ENCODE data around the gene SULT2A1.
"Not testable (repeated sequence)": the region's sequence is repeated elsewhere in the genome, so short reads cannot be mapped to it uniquely, and the experiment has no call there.

SULT2A1 gene

GRCh38 chr19:47909350-47909749 lies 23.2 kb upstream of the SULT2A1 start:
- not testable (repeated sequence) for H2AK5ac ChIP-seq (ENCODE audit: low read length, severe bottlenecking); H3K27ac ChIP-seq (ENCODE audit: low read length, poor library complexity, severe bottlenecking); H3K4me3 ChIP-seq (ENCODE audit: insufficient read depth in 1 of 2, low read depth in 1 of 2, low read length in 2 of 2); H2BK12ac ChIP-seq (ENCODE audit: low read length in 2 of 2); H3K9ac ChIP-seq (ENCODE audit: low read length); H3K27me3 ChIP-seq (ENCODE audit: control insufficient read depth in 1 of 2, insufficient read depth in 1 of 2, low read length in 2 of 2); H2AFZ ChIP-seq (ENCODE audit: low read depth, low read length); H4K91ac ChIP-seq (ENCODE audit: low read length); H3K36me3 ChIP-seq (ENCODE audit: control insufficient read depth in 1 of 2, insufficient read depth in 2 of 2, low read depth in 1 of 2, low read length in 2 of 2); H3K9me3 ChIP-seq (ENCODE audit: control insufficient read depth, low read length); H3K79me1 ChIP-seq (replicated peaks; ENCODE audit: low read length, poor library complexity, severe bottlenecking); H3K4me2 ChIP-seq (ENCODE audit: low read length, poor library complexity, severe bottlenecking); H3K18ac ChIP-seq (ENCODE audit: low read depth in 1 of 2, low read length in 2 of 2); H2BK120ac ChIP-seq (ENCODE audit: low read depth, low read length); DNase-seq; H3K4ac ChIP-seq (ENCODE audit: low read depth in 1 of 2, low read length in 2 of 2); H2BK15ac ChIP-seq (ENCODE audit: low read depth, poor library complexity, severe bottlenecking); H3K14ac ChIP-seq (ENCODE audit: low read length in 2 of 2); H4K8ac ChIP-seq (ENCODE audit: low read length); H3K4me1 ChIP-seq (ENCODE audit: control insufficient read depth, insufficient read depth, low read depth, low read length); H3K23ac ChIP-seq (ENCODE audit: low read length in 2 of 2); H2BK5ac ChIP-seq (ENCODE audit: low read depth, low read length, poor library complexity, severe bottlenecking)
- 10% methylated on average over 4 of the region's 14 CpGs for WGBS

GRCh38 chr19:47901370-47901769 lies 15.3 kb upstream of the SULT2A1 start:
- peaks cover 0 to 24% of the 10 kb centered on the region in 2 experiments for H3K27me3 ChIP-seq (ENCODE audit: control insufficient read depth in 1 of 2, insufficient read depth in 1 of 2, low read length in 2 of 2)
- H3K4me1 ChIP-seq (ENCODE audit: control insufficient read depth, insufficient read depth, low read depth, low read length) = no peaks in the 10 kb centered on the region
- no peak overlapping the region for H3K4me3 ChIP-seq (ENCODE audit: insufficient read depth in 1 of 2, low read depth in 1 of 2, low read length in 2 of 2)
- H3K9ac ChIP-seq (ENCODE audit: low read length) = no peak overlapping the region
- H3K9me3 ChIP-seq (ENCODE audit: control insufficient read depth, low read length) = peaks cover 1% of the 10 kb centered on the region
- no peak overlapping the region for H4K8ac ChIP-seq (ENCODE audit: low read length)
- H3K36me3 ChIP-seq (ENCODE audit: control insufficient read depth in 1 of 2, insufficient read depth in 2 of 2, low read depth in 1 of 2, low read length in 2 of 2) = no peaks in the 10 kb centered on the region
- H4K91ac ChIP-seq (ENCODE audit: low read length) = no peak overlapping the region
- H3K4ac ChIP-seq (ENCODE audit: low read depth in 1 of 2, low read length in 2 of 2) = no peak overlapping the region
- H2BK120ac ChIP-seq (ENCODE audit: low read depth, low read length) = no peak overlapping the region
- H3K23ac ChIP-seq (ENCODE audit: low read length in 2 of 2) = no peak overlapping the region
- H3K79me1 ChIP-seq (replicated peaks; ENCODE audit: low read length, poor library complexity, severe bottlenecking) = no peaks in the 10 kb centered on the region
- no peak overlapping the region for H2BK12ac ChIP-seq (ENCODE audit: low read length in 2 of 2)
- no peak overlapping the region for H2AK5ac ChIP-seq (ENCODE audit: low read length, severe bottlenecking)
- H2BK15ac ChIP-seq (ENCODE audit: low read depth, poor library complexity, severe bottlenecking) = no peak overlapping the region
- H2BK5ac ChIP-seq (ENCODE audit: low read depth, low read length, poor library complexity, severe bottlenecking) = no peak overlapping the region
- DNase-seq = no peak
- H3K27ac ChIP-seq (ENCODE audit: low read length, poor library complexity, severe bottlenecking) = no peak overlapping the region
- H2AFZ ChIP-seq (ENCODE audit: low read depth, low read length) = no peak overlapping the region
- no peak overlapping the region for H3K14ac ChIP-seq (ENCODE audit: low read length in 2 of 2)
- WGBS = 87% methylated on average over 7 of the region's 7 CpGs
- H3K4me2 ChIP-seq (ENCODE audit: low read length, poor library complexity, severe bottlenecking) = no peak overlapping the region
- no peak overlapping the region for H3K18ac ChIP-seq (ENCODE audit: low read depth in 1 of 2, low read length in 2 of 2)

DNA sequence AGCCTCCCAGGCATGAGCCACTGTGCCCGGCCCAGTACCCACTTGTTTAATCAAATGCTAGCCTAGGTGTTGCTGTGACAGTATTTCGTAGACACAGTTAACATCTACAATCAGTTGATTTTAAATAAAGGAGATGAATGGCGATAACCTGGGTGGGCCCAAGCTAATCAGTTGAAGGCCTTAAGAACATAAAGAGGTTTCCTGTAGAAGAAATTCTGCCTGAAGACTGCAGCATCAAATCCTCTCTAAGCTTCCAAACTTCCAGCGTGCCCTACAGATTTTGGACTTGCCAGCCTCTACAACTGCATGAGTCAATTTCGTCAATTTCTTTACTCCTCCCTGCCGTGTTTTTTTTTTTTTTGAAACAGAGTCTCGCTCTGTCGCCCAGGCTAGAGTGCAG lies 13.2 kb upstream of the SULT2A1 start:
- Histone ChIP-seq H3K4me2 (ENCODE audit: low read length, poor library complexity, severe bottlenecking) (no peak overlapping the region), H3K14ac (ENCODE audit: low read length in 2 of 2) (no peak overlapping the region), H3K27me3 (ENCODE audit: control insufficient read depth in 1 of 2, insufficient read depth in 1 of 2, low read length in 2 of 2) (peaks cover 0 to 24% of the 10 kb centered on the region in 2 experiments), H3K79me1 (replicated peaks; ENCODE audit: low read length, poor library complexity, severe bottlenecking) (no peaks in the 10 kb centered on the region), H2AK5ac (ENCODE audit: low read length, severe bottlenecking) (no peak overlapping the region), H3K4me1 (ENCODE audit: control insufficient read depth, insufficient read depth, low read depth, low read length) (no peaks in the 10 kb centered on the region), H3K4ac (ENCODE audit: low read depth in 1 of 2, low read length in 2 of 2) (no peak overlapping the region), H3K23ac (ENCODE audit: low read length in 2 of 2) (no peak overlapping the region), H3K27ac (ENCODE audit: low read length, poor library complexity, severe bottlenecking) (no peak overlapping the region), H3K9me3 (ENCODE audit: control insufficient read depth, low read length) (peaks cover 9% of the 10 kb centered on the region), H2AFZ (ENCODE audit: low read depth, low read length) (no peak overlapping the region), H3K9ac (ENCODE audit: low read length) (no peak overlapping the region), H4K91ac (ENCODE audit: low read length) (no peak overlapping the region), H2BK120ac (ENCODE audit: low read depth, low read length) (no peak overlapping the region), H3K18ac (ENCODE audit: low read depth in 1 of 2, low read length in 2 of 2) (no peak overlapping the region), H2BK15ac (ENCODE audit: low read depth, poor library complexity, severe bottlenecking) (no peak overlapping the region), H3K36me3 (ENCODE audit: control insufficient read depth in 1 of 2, insufficient read depth in 2 of 2, low read depth in 1 of 2, low read length in 2 of 2) (no peaks in the 10 kb centered on the region), H3K4me3 (ENCODE audit: insufficient read depth in 1 of 2, low read depth in 1 of 2, low read length in 2 of 2) (no peak overlapping the region), H2BK12ac (ENCODE audit: low read length in 2 of 2) (no peak overlapping the region), H2BK5ac (ENCODE audit: low read depth, low read length, poor library complexity, severe bottlenecking) (no peak overlapping the region), H4K8ac (ENCODE audit: low read length) (no peak overlapping the region)
- no peak for DNase-seq
- 80% methylated on average over 8 of the region's 8 CpGs for WGBS

DNA sequence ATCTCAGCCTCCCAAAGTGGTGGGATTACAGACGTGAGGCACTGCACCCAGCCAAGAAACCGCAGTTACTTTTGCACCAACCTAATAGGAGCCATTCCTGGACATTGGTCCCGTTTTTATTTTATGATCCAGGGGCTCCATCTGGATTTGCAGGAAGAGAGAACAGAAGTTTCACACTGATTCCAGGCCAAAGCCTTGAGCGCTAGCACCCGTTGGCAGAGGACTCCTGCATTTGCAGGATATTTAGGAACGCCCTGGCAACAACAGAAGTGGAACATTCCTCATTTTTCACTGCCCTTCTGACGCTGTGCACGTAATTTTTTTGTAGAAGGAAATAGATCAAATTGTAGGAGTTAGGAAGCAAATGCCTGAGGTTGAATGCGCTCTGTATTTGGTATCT lies 11.7 kb upstream of the SULT2A1 start:
- Histone ChIP-seq H3K14ac (ENCODE audit: low read length in 2 of 2) (no peak overlapping the region), H3K9ac (ENCODE audit: low read length) (no peak overlapping the region), H3K4ac (ENCODE audit: low read depth in 1 of 2, low read length in 2 of 2) (no peak overlapping the region), H4K8ac (ENCODE audit: low read length) (no peak overlapping the region), H3K9me3 (ENCODE audit: control insufficient read depth, low read length) (peaks cover 9% of the 10 kb centered on the region), H3K4me2 (ENCODE audit: low read length, poor library complexity, severe bottlenecking) (no peak overlapping the region), H3K36me3 (ENCODE audit: control insufficient read depth in 1 of 2, insufficient read depth in 2 of 2, low read depth in 1 of 2, low read length in 2 of 2) (no peaks in the 10 kb centered on the region), H4K91ac (ENCODE audit: low read length) (no peak overlapping the region), H3K18ac (ENCODE audit: low read depth in 1 of 2, low read length in 2 of 2) (no peak overlapping the region), H3K4me1 (ENCODE audit: control insufficient read depth, insufficient read depth, low read depth, low read length) (no peaks in the 10 kb centered on the region), H2BK120ac (ENCODE audit: low read depth, low read length) (no peak overlapping the region), H2AK5ac (ENCODE audit: low read length, severe bottlenecking) (no peak overlapping the region), H2AFZ (ENCODE audit: low read depth, low read length) (no peak overlapping the region), H3K79me1 (replicated peaks; ENCODE audit: low read length, poor library complexity, severe bottlenecking) (no peaks in the 10 kb centered on the region), H3K23ac (ENCODE audit: low read length in 2 of 2) (no peak overlapping the region), H3K4me3 (ENCODE audit: insufficient read depth in 1 of 2, low read depth in 1 of 2, low read length in 2 of 2) (no peak overlapping the region), H2BK5ac (ENCODE audit: low read depth, low read length, poor library complexity, severe bottlenecking) (no peak overlapping the region), H2BK12ac (ENCODE audit: low read length in 2 of 2) (no peak overlapping the region), H2BK15ac (ENCODE audit: low read depth, poor library complexity, severe bottlenecking) (no peak overlapping the region), H3K27me3 (ENCODE audit: control insufficient read depth in 1 of 2, insufficient read depth in 1 of 2, low read length in 2 of 2) (peaks cover 0 to 23% of the 10 kb centered on the region in 2 experiments), H3K27ac (ENCODE audit: low read length, poor library complexity, severe bottlenecking) (no peak overlapping the region)
- DNase-seq = no peak
- 85% methylated on average over 9 of the region's 9 CpGs for WGBS
